Measurements from ENCODE around the gene IGLL5. TPM values are rescaled to one million over a fixed set of nuclear protein-coding genes. Genes with fewer than 3 reads are reported as not detected.
A peak's percentile ranks its signal among the peaks of the same experiment; 100 is the strongest.

Gene IGLL5
- total and polyA plus RNA-seq, 5 donors from 2014 or later: 0.27 to 1.4 (median 0.39) TPM; not detected in 2

- Mint-ChIP-seq H3K9me3 (no peaks in the 10 kb centered on the region), H3K4me3 (no peak overlapping the region), H3K36me3 (no peaks in the 10 kb centered on the region), H3K4me1 (no peaks in the 10 kb centered on the region), H3K27me3 (peaks cover 5% of the 10 kb centered on the region), H3K27ac (no peak overlapping the region)
- ATAC-seq (ENCODE audit: low read depth in 2 of 2) (no peak), DNase-seq (no peak)
- no peaks in the 10 kb centered on the region for H3K9me3 ChIP-seq (ENCODE audit: control insufficient read depth in 2 of 2, low read length in 2 of 2)
- H3K27me3 ChIP-seq (ENCODE audit: control insufficient read depth, insufficient read depth, low read length): no peaks in the 10 kb centered on the region
- no peak overlapping the region for H3K27ac ChIP-seq (ENCODE audit: insufficient read depth, low read length, poor library complexity, severe bottlenecking)
- H3K4me1 ChIP-seq (ENCODE audit: control insufficient read depth, insufficient read depth, low read length, poor library complexity, severe bottlenecking): no peaks in the 10 kb centered on the region
- no peak overlapping the region for H3K4me3 ChIP-seq (ENCODE audit: low read depth, low read length)
- H3K36me3 ChIP-seq (ENCODE audit: control insufficient read depth, insufficient read depth, low read length): no peaks in the 10 kb centered on the region
These were observed 21.5 kb downstream of the IGLL5 start for GRCh38 chr22:22908941-22909604.

- H3K4me1 ChIP-seq (ENCODE audit: control insufficient read depth, insufficient read depth, low read length, poor library complexity, severe bottlenecking): no peaks in the 10 kb centered on the region
- Mint-ChIP-seq H3K27ac (peak overlapping the region in 1 of 3 donors; percentile 20), H3K4me3 (no peak overlapping the region), H3K4me1 (no peaks in the 10 kb centered on the region), H3K27me3 (peaks cover 5% of the 10 kb centered on the region), H3K36me3 (no peaks in the 10 kb centered on the region), H3K9me3 (no peaks in the 10 kb centered on the region)
- H3K9me3 ChIP-seq (ENCODE audit: control insufficient read depth in 2 of 2, low read length in 2 of 2): no peaks in the 10 kb centered on the region
- H3K36me3 ChIP-seq (ENCODE audit: control insufficient read depth, insufficient read depth, low read length): no peaks in the 10 kb centered on the region
- no peak overlapping the region for H3K27ac ChIP-seq (ENCODE audit: insufficient read depth, low read length, poor library complexity, severe bottlenecking)
- H3K27me3 ChIP-seq (ENCODE audit: control insufficient read depth, insufficient read depth, low read length): no peaks in the 10 kb centered on the region
- DNase-seq (no peak), ATAC-seq (ENCODE audit: low read depth in 2 of 2) (no peak)
- H3K4me3 ChIP-seq (ENCODE audit: low read depth, low read length): no peak overlapping the region
These were observed 22.1 kb downstream of the IGLL5 start for GRCh38 chr22:22909605-22910271.

DNA sequence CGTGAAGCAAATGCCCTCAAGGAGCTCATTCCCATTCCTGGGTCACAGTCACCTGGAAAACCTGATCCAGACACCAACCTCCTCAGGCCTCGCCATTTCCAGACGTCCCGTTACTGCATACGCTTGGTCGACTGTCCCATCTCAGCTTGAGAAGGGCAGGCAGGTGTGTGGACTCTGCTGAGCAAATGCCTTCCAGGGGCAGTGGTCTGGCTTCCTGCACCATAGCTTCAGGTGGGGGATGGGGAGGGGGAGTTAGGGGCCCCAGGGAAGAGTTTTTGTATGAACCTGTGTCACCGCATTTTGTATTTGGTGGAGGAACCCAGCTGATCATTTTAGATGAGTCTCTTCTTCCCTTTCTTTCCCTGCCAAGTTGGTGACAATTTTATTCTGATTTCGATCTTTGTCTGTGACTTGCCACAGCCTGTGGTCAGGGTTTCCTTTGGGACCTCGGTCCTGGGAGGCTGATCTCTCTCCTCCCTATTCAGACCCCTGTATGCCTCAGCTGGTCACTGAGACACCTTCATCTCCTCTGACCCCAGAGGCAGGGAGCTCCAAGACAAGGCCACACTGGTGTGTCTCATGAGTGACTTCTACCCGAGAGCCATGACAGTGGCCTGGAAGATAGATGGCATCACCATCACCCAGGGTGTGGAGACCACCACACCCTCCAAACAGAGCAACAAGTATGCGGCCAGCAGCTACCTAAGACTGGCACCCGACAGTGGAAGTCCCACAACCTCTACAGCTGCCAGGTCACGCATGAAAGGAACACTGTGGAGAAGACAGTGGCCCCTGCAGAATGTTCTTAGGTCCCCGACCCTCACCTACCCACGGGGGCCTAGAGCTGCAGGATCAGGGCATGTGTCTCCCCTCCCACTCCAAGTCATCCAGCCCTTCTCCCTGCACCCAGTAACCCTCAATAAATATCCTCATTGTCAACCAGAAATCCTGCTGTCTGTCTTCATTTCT, 22.9 kb downstream of the IGLL5 start:
- peaks cover 5% of the 10 kb centered on the region for H3K27me3 Mint-ChIP-seq
- no peak overlapping the region for H3K27ac Mint-ChIP-seq
- H3K4me3 Mint-ChIP-seq: no peak overlapping the region
- DNase-seq: no peak
- Histone ChIP-seq H3K27me3 (ENCODE audit: control insufficient read depth, insufficient read depth, low read length) (no peaks in the 10 kb centered on the region), H3K9me3 (ENCODE audit: control insufficient read depth in 2 of 2, low read length in 2 of 2) (no peaks in the 10 kb centered on the region), H3K4me3 (ENCODE audit: low read depth, low read length) (no peak overlapping the region), H3K27ac (ENCODE audit: insufficient read depth, low read length, poor library complexity, severe bottlenecking) (no peak overlapping the region), H3K36me3 (ENCODE audit: control insufficient read depth, insufficient read depth, low read length) (no peaks in the 10 kb centered on the region), H3K4me1 (ENCODE audit: control insufficient read depth, insufficient read depth, low read length, poor library complexity, severe bottlenecking) (no peaks in the 10 kb centered on the region)
- no peaks in the 10 kb centered on the region for H3K36me3 Mint-ChIP-seq
- no peaks in the 10 kb centered on the region for H3K4me1 Mint-ChIP-seq
- no peaks in the 10 kb centered on the region for H3K9me3 Mint-ChIP-seq
- no peak for ATAC-seq (ENCODE audit: low read depth in 2 of 2)

GRCh38 chr22:22911327-22912134, 23.9 kb downstream of the IGLL5 start:
- Histone ChIP-seq H3K9me3 (ENCODE audit: control insufficient read depth in 2 of 2, low read length in 2 of 2) (no peaks in the 10 kb centered on the region), H3K4me1 (ENCODE audit: control insufficient read depth, insufficient read depth, low read length, poor library complexity, severe bottlenecking) (no peaks in the 10 kb centered on the region), H3K27ac (ENCODE audit: insufficient read depth, low read length, poor library complexity, severe bottlenecking) (no peak overlapping the region), H3K36me3 (ENCODE audit: control insufficient read depth, insufficient read depth, low read length) (no peaks in the 10 kb centered on the region), H3K4me3 (ENCODE audit: low read depth, low read length) (no peak overlapping the region), H3K27me3 (ENCODE audit: control insufficient read depth, insufficient read depth, low read length) (no peaks in the 10 kb centered on the region)
- Mint-ChIP-seq H3K27me3 (peaks cover 6% of the 10 kb centered on the region), H3K4me3 (no peak overlapping the region), H3K4me1 (no peaks in the 10 kb centered on the region), H3K27ac (no peak overlapping the region), H3K9me3 (no peaks in the 10 kb centered on the region), H3K36me3 (no peaks in the 10 kb centered on the region)
- DNase-seq: no peak
- ATAC-seq (ENCODE audit: low read depth in 2 of 2): no peak

DNA sequence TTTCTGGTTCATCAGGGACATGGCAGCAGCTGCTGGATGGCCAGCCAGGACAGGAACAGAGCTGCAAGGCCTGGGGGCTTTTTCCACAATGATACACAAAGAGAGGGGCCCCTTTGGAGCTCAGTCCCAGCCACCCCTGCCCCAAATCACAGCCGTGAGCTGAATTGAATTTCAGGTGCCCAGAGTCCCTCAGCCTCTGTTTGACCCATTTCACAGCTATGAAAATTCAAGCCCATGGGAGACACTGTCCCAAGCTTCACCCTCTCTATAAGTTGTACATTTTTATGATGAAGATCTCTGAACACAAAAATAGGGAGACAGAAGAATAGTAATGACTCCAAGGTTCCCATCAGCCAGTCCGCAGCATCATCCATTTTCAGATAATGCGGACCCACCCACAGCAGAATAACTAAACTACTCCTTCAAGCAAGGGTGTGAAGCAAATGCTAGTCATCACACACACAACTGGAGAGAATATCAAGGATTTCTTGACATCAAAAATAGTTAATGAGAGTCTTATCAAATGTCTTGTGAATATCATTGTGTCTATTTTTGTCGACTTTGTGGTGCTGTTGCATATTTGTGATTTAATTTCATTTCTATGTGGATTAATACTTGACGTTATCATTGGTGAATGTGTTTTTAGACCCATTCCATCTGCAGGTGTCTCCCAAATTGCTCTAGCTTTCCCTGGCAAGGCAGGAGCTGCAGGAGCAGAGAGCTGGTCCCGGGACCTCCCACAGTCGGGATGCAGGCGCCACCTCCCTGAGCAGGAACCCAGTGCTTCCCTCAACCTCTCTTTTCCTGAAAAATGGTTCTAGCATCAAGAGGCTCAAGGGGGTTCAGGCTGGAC, 24.7 kb downstream of the IGLL5 start:
- H3K27ac Mint-ChIP-seq: peak overlapping the region in 1 of 3 donors; percentile 68
- no peak overlapping the region for H3K4me3 ChIP-seq (ENCODE audit: low read depth, low read length)
- H3K27me3 Mint-ChIP-seq: peaks cover 8% of the 10 kb centered on the region
- no peaks in the 10 kb centered on the region for H3K36me3 ChIP-seq (ENCODE audit: control insufficient read depth, insufficient read depth, low read length)
- no peaks in the 10 kb centered on the region for H3K36me3 Mint-ChIP-seq
- no peaks in the 10 kb centered on the region for H3K4me1 Mint-ChIP-seq
- H3K4me3 Mint-ChIP-seq: no peak overlapping the region
- no peaks in the 10 kb centered on the region for H3K27me3 ChIP-seq (ENCODE audit: control insufficient read depth, insufficient read depth, low read length)
- no peak overlapping the region for H3K27ac ChIP-seq (ENCODE audit: insufficient read depth, low read length, poor library complexity, severe bottlenecking)
- no peaks in the 10 kb centered on the region for H3K9me3 Mint-ChIP-seq
- ATAC-seq (ENCODE audit: low read depth in 2 of 2) (no peak), DNase-seq (no peak)
- no peaks in the 10 kb centered on the region for H3K9me3 ChIP-seq (ENCODE audit: control insufficient read depth in 2 of 2, low read length in 2 of 2)
- no peaks in the 10 kb centered on the region for H3K4me1 ChIP-seq (ENCODE audit: control insufficient read depth, insufficient read depth, low read length, poor library complexity, severe bottlenecking)

DNA sequence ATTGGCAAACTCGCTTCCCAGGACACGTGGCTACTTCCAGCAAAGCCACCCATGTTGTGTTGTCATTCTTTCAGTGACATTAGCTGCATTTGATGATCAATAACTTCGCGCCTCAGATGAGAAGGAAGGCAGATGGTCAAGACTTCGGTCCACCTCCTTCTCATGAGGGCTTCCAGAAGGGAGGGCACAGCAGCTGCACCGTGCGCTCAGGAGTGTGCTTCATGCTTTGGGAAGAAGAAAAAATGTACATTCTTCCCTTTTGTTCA, 25.3 kb downstream of the IGLL5 start:
- H3K27ac Mint-ChIP-seq: no peak overlapping the region
- H3K27me3 Mint-ChIP-seq: peaks cover 8% of the 10 kb centered on the region
- no peaks in the 10 kb centered on the region for H3K9me3 ChIP-seq (ENCODE audit: control insufficient read depth in 2 of 2, low read length in 2 of 2)
- H3K27me3 ChIP-seq (ENCODE audit: control insufficient read depth, insufficient read depth, low read length): no peaks in the 10 kb centered on the region
- H3K4me1 ChIP-seq (ENCODE audit: control insufficient read depth, insufficient read depth, low read length, poor library complexity, severe bottlenecking): no peaks in the 10 kb centered on the region
- H3K4me1 Mint-ChIP-seq: no peaks in the 10 kb centered on the region
- H3K36me3 ChIP-seq (ENCODE audit: control insufficient read depth, insufficient read depth, low read length): no peaks in the 10 kb centered on the region
- H3K4me3 Mint-ChIP-seq: no peak overlapping the region
- H3K4me3 ChIP-seq (ENCODE audit: low read depth, low read length): no peak overlapping the region
- DNase-seq (no peak), ATAC-seq (ENCODE audit: low read depth in 2 of 2) (no peak)
- H3K36me3 Mint-ChIP-seq: no peaks in the 10 kb centered on the region
- H3K27ac ChIP-seq (ENCODE audit: insufficient read depth, low read length, poor library complexity, severe bottlenecking): no peak overlapping the region
- no peaks in the 10 kb centered on the region for H3K9me3 Mint-ChIP-seq

DNA sequence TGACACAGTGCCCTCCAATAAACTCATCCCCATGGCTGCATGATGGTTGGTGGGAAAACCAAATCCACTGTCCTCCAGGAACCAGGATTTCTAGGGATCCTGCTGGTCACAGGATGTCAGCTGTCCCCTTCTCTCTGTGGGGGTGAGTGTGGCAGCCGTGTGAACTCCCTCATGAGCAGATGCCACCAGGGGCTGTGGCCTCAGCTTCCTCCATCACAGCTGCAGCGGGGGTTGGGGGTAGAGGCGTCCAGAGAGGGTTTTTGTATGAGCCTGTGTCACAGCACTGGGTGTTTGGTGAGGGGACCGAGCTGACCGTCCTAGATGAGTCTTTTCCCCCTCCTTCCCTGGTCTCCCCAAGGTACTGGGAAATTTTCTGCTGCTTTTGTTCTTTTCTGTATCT, 26.4 kb downstream of the IGLL5 start:
- H3K27ac Mint-ChIP-seq: no peak overlapping the region
- Histone ChIP-seq H3K9me3 (ENCODE audit: control insufficient read depth in 2 of 2, low read length in 2 of 2) (no peaks in the 10 kb centered on the region), H3K4me3 (ENCODE audit: low read depth, low read length) (no peak overlapping the region), H3K27ac (ENCODE audit: insufficient read depth, low read length, poor library complexity, severe bottlenecking) (no peak overlapping the region), H3K4me1 (ENCODE audit: control insufficient read depth, insufficient read depth, low read length, poor library complexity, severe bottlenecking) (no peaks in the 10 kb centered on the region), H3K27me3 (ENCODE audit: control insufficient read depth, insufficient read depth, low read length) (no peaks in the 10 kb centered on the region), H3K36me3 (ENCODE audit: control insufficient read depth, insufficient read depth, low read length) (no peaks in the 10 kb centered on the region)
- H3K27me3 Mint-ChIP-seq: peaks cover 4% of the 10 kb centered on the region
- ATAC-seq (ENCODE audit: low read depth in 2 of 2) (no peak), DNase-seq (no peak)
- no peaks in the 10 kb centered on the region for H3K36me3 Mint-ChIP-seq
- H3K9me3 Mint-ChIP-seq: no peaks in the 10 kb centered on the region
- no peak overlapping the region for H3K4me3 Mint-ChIP-seq
- no peaks in the 10 kb centered on the region for H3K4me1 Mint-ChIP-seq

All from CD4-positive, CD25-positive, alpha-beta regulatory T cell (primary cell).